Anterior cingulate cortex (tissue), 58 donors: Measurements from ENCODE around the gene ELK1.
A peak's percentile ranks its signal among the peaks of the same experiment; 100 is the strongest.

Experiments
- DNase-seq, 58 donors: peaks; one replicate each; lab custom pipeline; 2025; lab: John Stamatoyannopoulos, UW

The ELK1 gene

GRCh38 chrX:47648376-47648775, 2.0 kb downstream of the ELK1 start:
- DNase-seq: no peak

- DNase-seq: no peak
These were observed 3.7 kb downstream of the ELK1 start for GRCh38 chrX:47646636-47647035.

- no peak for DNase-seq
These were observed 4.8 kb downstream of the ELK1 start for GRCh38 chrX:47645530-47645929.

- peak in 10 of 58 donors; percentile 0 to 37 (median 5) for DNase-seq
These were observed 5.7 kb downstream of the ELK1 start for GRCh38 chrX:47644557-47645091.

GRCh38 chrX:47643926-47644325, 6.4 kb downstream of the ELK1 start:
- DNase-seq: no peak

- DNase-seq: no peak
These were observed 11.5 kb downstream of the ELK1 start for GRCh38 chrX:47638816-47639215.

- peak in 37 of 58 donors; percentile 1 to 68 (median 23) for DNase-seq
These were observed 12.7 kb downstream of the ELK1 start for GRCh38 chrX:47637546-47638195.

- DNase-seq: no peak
These were observed 15.3 kb downstream of the ELK1 start for GRCh38 chrX:47634871-47635575.

GRCh38 chrX:47633689-47634590, 16.4 kb downstream of the ELK1 start:
- DNase-seq: no peak

GRCh38 chrX:47632666-47633065, 17.7 kb downstream of the ELK1 start:
- no peak for DNase-seq

- DNase-seq: no peak
These were observed 18.7 kb downstream of the ELK1 start for GRCh38 chrX:47631676-47632075.

GRCh38 chrX:47629419-47630200, 20.8 kb downstream of the ELK1 start, which contains the start of gene CFP:
CFP (minus strand) TSS chrX:47629930; CDS start chrX:47629844, 86 bp downstream.
- DNase-seq: no peak

- no peak for DNase-seq
These were observed 21.4 kb downstream of the ELK1 start for GRCh38 chrX:47628982-47629381.

GRCh38 chrX:47625365-47625764, 25.0 kb downstream of the ELK1 start:
- DNase-seq: no peak

- DNase-seq: peak in 54 of 58 donors; percentile 3 to 82 (median 46)
These were observed 26.8 kb downstream of the ELK1 start for GRCh38 chrX:47623540-47624027.

- DNase-seq: no peak
These were observed 28.5 kb downstream of the ELK1 start for GRCh38 chrX:47621851-47622250.

- DNase-seq: no peak
These were observed 30.1 kb downstream of the ELK1 start for GRCh38 chrX:47620303-47620685.

GRCh38 chrX:47619486-47620302, 30.7 kb downstream of the ELK1 start, which contains the start of gene SYN1:
SYN1 (minus strand) TSS chrX:47619857; CDS start chrX:47619728, 129 bp downstream.
- peak in 56 of 58 donors; percentile 1 to 82 (median 60) for DNase-seq
